Suprapubic skin (tissue), 4 donors: ENCODE measurements around the gene URGCP. TPM values are rescaled to one million over a fixed set of nuclear protein-coding genes. Genes with fewer than 3 reads are reported as not detected.

Experiments used
- DNase-seq, 2 donors: peaks; one replicate each; pipeline ENCODE4 v3.0.0-alpha.2; 2019; ENCODE audit warnings: low spot score in 2 of 2
- H3K27ac ChIP-seq: fragments of 200-600 bp; sonication (generic); one replicate; pipeline ENCODE4 v1.5.1; 2019
- H3K27me3 ChIP-seq: fragments of 200-600 bp; sonication (generic); one replicate; pipeline ENCODE4 v1.5.1; 2019
- H3K36me3 ChIP-seq: fragments of 200-600 bp; sonication (generic); one replicate; pipeline ENCODE4 v1.5.1; 2019
- H3K4me1 ChIP-seq: fragments of 200-600 bp; sonication (generic); one replicate; pipeline ENCODE4 v1.5.1; 2019
- H3K4me3 ChIP-seq: fragments of 200-600 bp; sonication (generic); one replicate; pipeline ENCODE4 v1.5.1; 2019; ENCODE audit warnings: mild to moderate bottlenecking
- H3K9me3 ChIP-seq: fragments of 200-600 bp; sonication (generic); one replicate; pipeline ENCODE4 v1.5.1; 2019
- CTCF ChIP-seq, 2 donors: fragments of 200-600 bp in 1 of 2; fragments of 450-650 bp in 1 of 2; sonication (generic) in 1 of 2; IDR thresholded peaks; one replicate each; pipeline ENCODE4 v1.5.1; 2016 to 2019; ENCODE audit warnings: antibody characterized with exemption in 2 of 2, mild to moderate bottlenecking in 1 of 2, moderate library complexity in 1 of 2
- EP300 ChIP-seq: sonication (generic); formaldehyde crosslinking; IDR thresholded peaks from one replicate; pipeline ENCODE4 v1.6.1; 2017; ENCODE audit warnings: antibody characterized with exemption
- POLR2A ChIP-seq, 2 donors: fragments of 450-650 bp; IDR thresholded peaks; one replicate each; pipeline ENCODE4 v1.6.1; 2017; ENCODE audit warnings: antibody characterized with exemption in 2 of 2, mild to moderate bottlenecking in 2 of 2, moderate library complexity in 2 of 2
- POLR2AphosphoS5 ChIP-seq, 3 donors: sonication (generic); formaldehyde crosslinking; IDR thresholded peaks; one replicate each; pipeline ENCODE4 v1.6.1; 2017; ENCODE audit warnings: antibody characterized with exemption in 3 of 3
- WGBS: methylation state at CpG from one replicate; pipeline ENCODE4 v1.1.5; 2018; 5-methylcytosine and 5-hydroxymethylcytosine counted together
- total RNA-seq, 4 donors: library from RNA; depleted of rRNA; stranded (reverse); fragments of >200 nt; gene quantifications; one replicate each; pipeline ENCODE4 v1.1.0, GENCODE V29; 2016

The URGCP gene
- total RNA-seq, 4 donors from 2014 or later: 36.3 to 60.3 (median 39.6) TPM

- no peaks in the 10 kb centered on the region for H3K9me3 ChIP-seq
- peaks cover 34% of the 10 kb centered on the region for H3K36me3 ChIP-seq
- H3K27me3 ChIP-seq: no peaks in the 10 kb centered on the region
- 100% methylated on average over 4 of the region's 4 CpGs for WGBS
- no peak overlapping the region for H3K4me3 ChIP-seq
- H3K27ac ChIP-seq: no peak overlapping the region
- no peak for DNase-seq
- H3K4me1 ChIP-seq: peaks cover 5% of the 10 kb centered on the region
- no peak for TF ChIP-seq POLR2AphosphoS5 (IDR thresholded peaks at IDR 0.05)
- TF ChIP-seq EP300: no peak
- no peak for TF ChIP-seq CTCF (IDR thresholded peaks at IDR 0.05)
- TF ChIP-seq POLR2A (IDR thresholded peaks at IDR 0.05): no peak
Observed at GRCh38 chr7:43944286-43944685, 37.9 kb upstream of the URGCP start.

GRCh38 chr7:43943417-43944187 lies 37.2 kb upstream of the URGCP start:
- 74% methylated on average over 13 of the region's 13 CpGs for WGBS
- DNase-seq: no peak
- peaks cover 5% of the 10 kb centered on the region for H3K4me1 ChIP-seq
- no peak overlapping the region for H3K27ac ChIP-seq
- H3K27me3 ChIP-seq: no peaks in the 10 kb centered on the region
- TF ChIP-seq CTCF (IDR thresholded peaks at IDR 0.05): no peak
- H3K9me3 ChIP-seq: no peaks in the 10 kb centered on the region
- peaks cover 27% of the 10 kb centered on the region for H3K36me3 ChIP-seq
- H3K4me3 ChIP-seq: no peak overlapping the region

- no peak overlapping the region for H3K4me3 ChIP-seq
- peaks cover 21% of the 10 kb centered on the region for H3K36me3 ChIP-seq
- H3K27ac ChIP-seq: no peak overlapping the region
- TF ChIP-seq POLR2A (IDR thresholded peaks at IDR 0.05) (no peak), EP300 (no peak), POLR2AphosphoS5 (IDR thresholded peaks at IDR 0.05) (no peak), CTCF (IDR thresholded peaks at IDR 0.05) (no peak)
- peaks cover 5% of the 10 kb centered on the region for H3K4me1 ChIP-seq
- no peak for DNase-seq
- H3K27me3 ChIP-seq: no peaks in the 10 kb centered on the region
- WGBS: 84% methylated on average over 2 of the region's 3 CpGs
- H3K9me3 ChIP-seq: no peaks in the 10 kb centered on the region
Observed at GRCh38 chr7:43942997-43943396, 36.6 kb upstream of the URGCP start.

- Histone ChIP-seq H3K27me3 (no peaks in the 10 kb centered on the region), H3K9me3 (no peaks in the 10 kb centered on the region), H3K27ac (no peak overlapping the region), H3K4me3 (no peak overlapping the region), H3K4me1 (peaks cover 5% of the 10 kb centered on the region), H3K36me3 (peaks cover 18% of the 10 kb centered on the region)
- TF ChIP-seq POLR2A (IDR thresholded peaks at IDR 0.05) (no peak), CTCF (IDR thresholded peaks at IDR 0.05) (no peak), EP300 (no peak), POLR2AphosphoS5 (IDR thresholded peaks at IDR 0.05) (no peak)
- 67% methylated on average over 3 of the region's 3 CpGs for WGBS
- DNase-seq: no peak
Observed at GRCh38 chr7:43942250-43942649, 35.9 kb upstream of the URGCP start.

GRCh38 chr7:43938892-43939482 lies 32.6 kb upstream of the URGCP start:
- Histone ChIP-seq H3K27ac (no peak overlapping the region), H3K36me3 (peaks cover 5% of the 10 kb centered on the region), H3K4me3 (no peak overlapping the region), H3K9me3 (no peaks in the 10 kb centered on the region), H3K4me1 (peaks cover 5% of the 10 kb centered on the region), H3K27me3 (no peaks in the 10 kb centered on the region)
- 97% methylated on average over 4 of the region's 4 CpGs for WGBS
- DNase-seq: no peak
- TF ChIP-seq EP300 (no peak), POLR2A (IDR thresholded peaks at IDR 0.05) (no peak), POLR2AphosphoS5 (IDR thresholded peaks at IDR 0.05) (no peak), CTCF (IDR thresholded peaks at IDR 0.05) (no peak)
